DND-41 (cell line): ENCODE measurements around the gene ABCG1.

Source experiments
- ATAC-seq: fragments of 200-7000 bp; cut with Tn5 transposase; 3 replicates; pipeline ENCODE4 v1.9.1; 2021; ENCODE audit warnings: low read depth; ENCODE audit not compliant: insufficient read depth
- DNase-seq: peaks from one replicate; pipeline ENCODE4 v3.0.0-alpha.2; 2020
- H2AFZ ChIP-seq: 2 replicates; pipeline ENCODE4 v1.6.0; 2012; ENCODE audit warnings: low read depth, low read length
- H3K27ac ChIP-seq: 2 replicates; pipeline ENCODE4 v1.5.1; 2012; ENCODE audit warnings: low read length, inconsistent platforms
- H3K27me3 ChIP-seq: fragments of 200-600 bp; sonication (generic); 2 replicates; pipeline ENCODE4 v1.6.0; 2012; ENCODE audit warnings: low read length, mild to moderate bottlenecking, inconsistent platforms; ENCODE audit not compliant: insufficient read depth, poor library complexity
- H3K36me3 ChIP-seq: 2 replicates; pipeline ENCODE4 v1.5.1; 2012; ENCODE audit warnings: low read length, inconsistent platforms; ENCODE audit not compliant: insufficient read depth
- H3K4me1 ChIP-seq: 2 replicates; pipeline ENCODE4 v1.5.1; 2012; ENCODE audit warnings: mild to moderate bottlenecking, low read length; ENCODE audit not compliant: insufficient read depth
- H3K4me2 ChIP-seq: 2 replicates; pipeline ENCODE4 v1.6.0; 2012; ENCODE audit warnings: mild to moderate bottlenecking, moderate library complexity, low read length, inconsistent platforms; ENCODE audit not compliant: insufficient read depth
- H3K4me3 ChIP-seq, 2 experiments: fragments of 200-600 bp in 1 of 2; shearing (Covaris generic) in 1 of 2; 2 replicates each; pipeline ENCODE4 v1.5.1; 2012 to 2016; ENCODE audit warnings: inconsistent platforms in 2 of 2, low read length in 2 of 2, mild to moderate bottlenecking in 2 of 2, low read depth in 1 of 2, moderate library complexity in 1 of 2
- H3K79me2 ChIP-seq: 2 replicates; pipeline ENCODE4 v1.6.0; 2012; ENCODE audit warnings: low read length, inconsistent platforms; ENCODE audit not compliant: insufficient read depth
- H3K9ac ChIP-seq: 2 replicates; pipeline ENCODE4 v1.6.0; 2012; ENCODE audit warnings: low read depth, mild to moderate bottlenecking, inconsistent platforms, low read length, moderate library complexity
- H3K9me3 ChIP-seq: 2 replicates; pipeline ENCODE4 v1.5.1; 2012; ENCODE audit warnings: low read length, moderate library complexity, mild to moderate bottlenecking, inconsistent platforms; ENCODE audit not compliant: insufficient read depth, severe bottlenecking
- H4K20me1 ChIP-seq: 2 replicates; pipeline ENCODE4 v1.6.0; 2012; ENCODE audit warnings: low read length; ENCODE audit not compliant: insufficient read depth
- EZH2 ChIP-seq: IDR thresholded peaks from 3 replicates; pipeline ENCODE4 v1.6.1; 2012; ENCODE audit warnings: borderline replicate concordance, low read depth, mild to moderate bottlenecking, moderate library complexity, low read length, inconsistent platforms; ENCODE audit not compliant: severe bottlenecking
- TF ChIP-seq, protein P1 (sequence below): IDR thresholded peaks from 2 replicates; pipeline ENCODE4 v1.5.1; 2012; ENCODE audit warnings: borderline replicate concordance, low read length, moderate library complexity, mild to moderate bottlenecking; ENCODE audit not compliant: poor library complexity, severe bottlenecking; ENCODE audit errors: extremely low read depth

The ABCG1 gene

DNA sequence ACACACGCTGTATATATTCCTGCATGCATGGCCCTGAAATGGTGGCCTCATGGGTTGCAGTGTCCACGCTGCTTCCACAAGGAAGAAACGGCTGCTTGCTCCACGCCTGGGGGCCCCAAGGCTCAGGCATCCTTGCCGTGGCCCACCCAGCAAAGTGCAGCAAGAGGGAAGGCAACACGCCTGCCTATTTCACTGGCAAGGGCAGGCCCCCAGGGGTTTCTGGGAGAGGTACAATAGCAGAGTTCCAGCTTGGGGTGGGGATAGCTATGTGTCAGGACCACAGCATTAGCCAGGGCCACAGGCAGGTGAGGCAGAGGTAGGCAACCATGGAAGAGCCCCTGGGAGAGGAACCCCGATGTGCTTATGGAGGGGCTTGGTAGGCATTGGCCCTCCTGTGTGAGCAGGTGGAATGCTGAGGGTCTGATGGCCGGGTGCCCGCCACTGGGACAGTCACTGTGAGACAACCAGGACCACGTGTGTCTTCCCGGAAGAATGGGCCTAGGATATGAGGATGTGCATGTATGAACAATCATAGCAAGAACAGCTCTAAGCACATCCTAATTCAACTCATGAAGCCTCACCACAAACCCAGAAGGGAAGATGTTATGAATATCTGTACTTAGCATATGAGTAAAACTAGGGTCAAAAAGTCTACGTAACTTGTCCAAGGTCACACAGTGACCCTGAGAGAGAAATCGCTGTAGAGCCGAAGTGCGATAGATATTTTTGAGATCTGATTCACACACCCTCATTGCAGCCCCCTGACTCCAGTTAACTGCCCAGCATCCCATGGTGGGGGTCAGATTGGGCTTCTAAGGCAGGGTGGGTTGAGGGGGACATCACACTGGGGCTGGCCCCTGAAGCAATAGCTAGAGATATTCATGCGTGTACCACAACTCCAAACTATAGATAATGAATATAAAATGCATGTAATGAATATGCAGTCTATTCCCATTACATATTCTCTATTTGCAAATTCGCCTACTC lies 120.1 kb downstream of the ABCG1 start:
- TF ChIP-seq EZH2: no peak
- TF ChIP-seq, protein P1, sequence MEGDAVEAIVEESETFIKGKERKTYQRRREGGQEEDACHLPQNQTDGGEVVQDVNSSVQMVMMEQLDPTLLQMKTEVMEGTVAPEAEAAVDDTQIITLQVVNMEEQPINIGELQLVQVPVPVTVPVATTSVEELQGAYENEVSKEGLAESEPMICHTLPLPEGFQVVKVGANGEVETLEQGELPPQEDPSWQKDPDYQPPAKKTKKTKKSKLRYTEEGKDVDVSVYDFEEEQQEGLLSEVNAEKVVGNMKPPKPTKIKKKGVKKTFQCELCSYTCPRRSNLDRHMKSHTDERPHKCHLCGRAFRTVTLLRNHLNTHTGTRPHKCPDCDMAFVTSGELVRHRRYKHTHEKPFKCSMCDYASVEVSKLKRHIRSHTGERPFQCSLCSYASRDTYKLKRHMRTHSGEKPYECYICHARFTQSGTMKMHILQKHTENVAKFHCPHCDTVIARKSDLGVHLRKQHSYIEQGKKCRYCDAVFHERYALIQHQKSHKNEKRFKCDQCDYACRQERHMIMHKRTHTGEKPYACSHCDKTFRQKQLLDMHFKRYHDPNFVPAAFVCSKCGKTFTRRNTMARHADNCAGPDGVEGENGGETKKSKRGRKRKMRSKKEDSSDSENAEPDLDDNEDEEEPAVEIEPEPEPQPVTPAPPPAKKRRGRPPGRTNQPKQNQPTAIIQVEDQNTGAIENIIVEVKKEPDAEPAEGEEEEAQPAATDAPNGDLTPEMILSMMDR: no peak
- Histone ChIP-seq H3K27me3 (no peaks in the 10 kb centered on the region), H2AFZ (no peak overlapping the region), H3K36me3 (no peaks in the 10 kb centered on the region), H3K4me3 (no peak overlapping the region), H3K79me2 (no peaks in the 10 kb centered on the region), H3K9ac (no peak overlapping the region), H3K4me1 (no peaks in the 10 kb centered on the region), H4K20me1 (no peaks in the 10 kb centered on the region), H3K4me2 (no peak overlapping the region), H3K27ac (no peak overlapping the region), H3K9me3 (no peaks in the 10 kb centered on the region)
- no peak for DNase-seq
- no peak for ATAC-seq

DNA sequence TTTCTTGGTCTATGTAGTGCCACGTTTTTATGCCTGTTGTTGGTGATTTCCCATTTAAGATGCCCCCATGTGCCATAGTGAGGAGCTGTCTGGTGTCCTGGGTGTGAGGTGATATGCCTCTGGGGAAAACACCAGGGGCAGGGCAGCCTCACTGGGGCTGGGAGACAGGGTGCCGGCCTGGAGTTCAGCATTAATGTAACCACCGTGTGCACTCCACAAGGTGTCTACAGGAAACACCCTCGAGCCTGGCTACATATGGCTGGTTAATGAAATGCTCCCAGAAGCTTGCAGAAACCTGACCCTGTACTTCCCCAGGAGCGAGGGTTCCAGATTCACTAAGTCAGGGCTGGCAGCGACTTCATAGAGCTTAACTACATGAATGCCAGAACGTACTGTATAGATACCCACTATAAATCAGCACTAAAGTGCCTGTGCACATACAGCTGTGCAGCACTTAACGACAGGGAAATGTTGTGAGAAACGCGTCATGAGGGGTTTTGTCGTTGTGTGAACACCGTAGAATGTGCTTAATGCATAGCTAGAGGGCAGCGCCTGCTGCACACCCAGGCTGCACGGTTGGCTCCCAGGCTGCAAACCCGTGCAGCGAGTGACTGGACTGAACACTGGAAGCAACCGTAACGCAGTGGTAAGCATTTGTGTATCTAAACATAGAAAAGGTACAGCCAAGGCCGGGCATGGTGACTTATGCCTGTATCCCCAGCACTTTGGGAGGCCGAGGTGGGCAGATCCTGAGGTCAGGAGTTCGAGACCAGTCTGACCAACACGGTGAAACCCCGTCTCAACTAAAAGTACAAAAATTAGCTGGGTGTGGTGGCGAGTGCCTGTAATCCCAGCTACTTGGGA lies 121.5 kb downstream of the ABCG1 start:
- no peak overlapping the region for H3K9ac ChIP-seq
- H3K27ac ChIP-seq: no peak overlapping the region
- TF ChIP-seq, protein P1: no peak
- no peak for TF ChIP-seq EZH2
- DNase-seq (no peak), ATAC-seq (no peak)
- H3K36me3 ChIP-seq: no peaks in the 10 kb centered on the region
- no peaks in the 10 kb centered on the region for H4K20me1 ChIP-seq
- H3K9me3 ChIP-seq: no peaks in the 10 kb centered on the region
- no peak overlapping the region for H2AFZ ChIP-seq
- H3K4me2 ChIP-seq: no peak overlapping the region
- no peaks in the 10 kb centered on the region for H3K27me3 ChIP-seq
- H3K4me3 ChIP-seq: no peak overlapping the region
- no peaks in the 10 kb centered on the region for H3K79me2 ChIP-seq
- no peaks in the 10 kb centered on the region for H3K4me1 ChIP-seq

DNA sequence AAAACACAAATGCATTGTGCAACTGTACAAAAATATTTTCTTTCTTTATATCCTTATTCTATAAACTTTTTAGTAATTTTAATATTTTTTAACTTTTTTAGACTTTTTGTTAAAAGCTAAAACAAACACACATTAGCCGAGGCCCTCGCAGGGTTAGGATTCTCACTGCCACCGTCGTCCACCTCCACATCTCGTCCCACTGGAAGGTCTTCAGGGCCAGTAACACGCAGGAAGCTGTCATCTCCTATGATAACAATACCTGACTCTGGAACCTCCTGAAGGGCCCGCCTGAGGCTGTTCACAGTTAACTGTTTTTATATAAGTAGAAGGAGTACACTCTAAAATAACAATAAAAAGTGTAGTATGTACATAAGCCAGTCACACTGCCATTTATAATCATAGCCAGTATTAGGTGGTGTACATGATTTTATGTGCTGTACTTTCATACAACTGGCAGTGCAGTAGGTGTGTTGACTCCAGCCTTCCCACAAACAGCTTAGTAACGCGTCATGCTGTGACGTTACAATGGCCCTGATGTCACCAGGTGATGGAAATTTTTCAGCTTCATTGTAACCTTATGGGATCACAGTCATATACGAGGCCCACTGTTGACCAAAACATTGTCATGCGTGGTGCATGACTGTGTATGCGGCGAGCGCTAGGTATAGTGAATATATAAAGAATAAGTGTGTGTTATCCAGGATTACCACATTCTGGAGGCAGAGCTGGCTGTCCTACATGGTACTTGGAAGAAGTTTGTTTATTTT lies 123.0 kb downstream of the ABCG1 start:
- H2AFZ ChIP-seq: no peak overlapping the region
- H3K9ac ChIP-seq: no peak overlapping the region
- H3K4me2 ChIP-seq: no peak overlapping the region
- H3K4me3 ChIP-seq: no peak overlapping the region
- H3K4me1 ChIP-seq: no peaks in the 10 kb centered on the region
- DNase-seq: no peak
- H3K79me2 ChIP-seq: no peaks in the 10 kb centered on the region
- no peaks in the 10 kb centered on the region for H3K27me3 ChIP-seq
- no peak for TF ChIP-seq EZH2
- TF ChIP-seq, protein P1: no peak
- ATAC-seq: no peak
- H4K20me1 ChIP-seq: no peaks in the 10 kb centered on the region
- H3K36me3 ChIP-seq: no peaks in the 10 kb centered on the region
- H3K27ac ChIP-seq: no peak overlapping the region
- H3K9me3 ChIP-seq: no peaks in the 10 kb centered on the region
